Thyroid gland (tissue), 4 donors: ENCODE data around the gene SRRT. TPM values are rescaled to one million over a fixed set of nuclear protein-coding genes. Genes with fewer than 3 reads are reported as not detected.

ENCODE experiments used
- DNase-seq, 2 donors: peaks; one replicate each; pipeline ENCODE4 v3.0.0-alpha.2; 2019
- H3K27ac ChIP-seq, 3 donors: fragments of 200-600 bp; sonication (generic); 1 replicate in 2 of 3; 2 replicates in 1 of 3; pipeline ENCODE4 v1.5.1; 2016 to 2019; ENCODE audit warnings: mild to moderate bottlenecking in 1 of 3, moderate library complexity in 1 of 3
- H3K27me3 ChIP-seq: fragments of 200-600 bp; sonication (generic); one replicate; pipeline ENCODE4 v1.5.1; 2019
- H3K36me3 ChIP-seq, 2 donors: fragments of 200-600 bp; sonication (generic); one replicate each; pipeline ENCODE4 v1.5.1; 2016 to 2019
- H3K4me1 ChIP-seq, 2 donors: fragments of 200-600 bp; sonication (generic); one replicate each; pipeline ENCODE4 v1.5.1; 2017 to 2019
- H3K4me3 ChIP-seq, 3 donors: fragments of 200-600 bp; sonication (generic); replicated peaks in 1 of 3; 1 replicate in 2 of 3; 2 replicates in 1 of 3; pipeline ENCODE4 v1.5.1; 2016; ENCODE audit warnings: mild to moderate bottlenecking in 1 of 3
- H3K9me3 ChIP-seq: fragments of 200-600 bp; sonication (generic); one replicate; pipeline ENCODE4 v1.5.1; 2017
- CTCF ChIP-seq, 6 experiments: fragments of 200-600 bp in 3 of 6; fragments of 450-650 bp in 3 of 6; sonication (generic) in 3 of 6; IDR thresholded peaks; one replicate each; pipeline ENCODE4 v1.5.1; 2016 to 2019; ENCODE audit warnings: antibody characterized with exemption in 6 of 6, mild to moderate bottlenecking in 2 of 6, inconsistent platforms in 1 of 6, moderate library complexity in 1 of 6
- POLR2A ChIP-seq, 2 donors: fragments of 450-650 bp; IDR thresholded peaks; one replicate each; pipeline ENCODE4 v1.6.1; 2017; ENCODE audit warnings: antibody characterized with exemption in 2 of 2, mild to moderate bottlenecking in 2 of 2, moderate library complexity in 1 of 2
- WGBS, 2 donors: methylation state at CpG; one replicate each; pipeline ENCODE4 v1.1.5; 2017; 5-methylcytosine and 5-hydroxymethylcytosine counted together
- intact Hi-C: fragments of 100-400 bp; cut with DNase I; formaldehyde crosslinking; loops from one replicate; pipeline ENCODE4 v1.15.1; 2023
- total RNA-seq, 4 donors: library from RNA; depleted of rRNA; stranded (reverse); fragments of >200 nt; gene quantifications; one replicate each; pipeline ENCODE4 v1.2.3, GENCODE V29; 2016

The SRRT gene
- total RNA-seq, 4 donors from 2014 or later: 62.5 to 109 (median 93.2) TPM

- no peaks in the 10 kb centered on the region for H3K36me3 ChIP-seq
- peaks cover 7 to 12% of the 10 kb centered on the region in 2 donors for H3K4me1 ChIP-seq
- intact Hi-C loops: no loop called here
- TF ChIP-seq POLR2A (IDR thresholded peaks at IDR 0.05) (no peak), CTCF (IDR thresholded peaks at IDR 0.05) (no peak)
- no peak overlapping the region for H3K27ac ChIP-seq
- no peaks in the 10 kb centered on the region for H3K9me3 ChIP-seq
- H3K4me3 ChIP-seq: no peak overlapping the region
- H3K27me3 ChIP-seq: no peaks in the 10 kb centered on the region
- WGBS, 2 donors: 92 to 93% methylated on average over 5 of the region's 5 CpGs
- DNase-seq: no peak
These were observed 42.6 kb upstream of the SRRT start for GRCh38 chr7:100832281-100832633.

GRCh38 chr7:100835903-100836811, 38.7 kb upstream of the SRRT start:
- TF ChIP-seq POLR2A (IDR thresholded peaks at IDR 0.05): no peak
- no peak for TF ChIP-seq CTCF (IDR thresholded peaks at IDR 0.05)
- intact Hi-C loops: no loop called here
- H3K27ac ChIP-seq: peak overlapping the region; percentile 41 to 81 (median 72)
- no peaks in the 10 kb centered on the region for H3K27me3 ChIP-seq
- 30 to 42% methylated on average over 13 to 15 of the region's 17 CpGs for WGBS, 2 donors
- H3K4me3 ChIP-seq: no peak overlapping the region
- H3K4me1 ChIP-seq: peaks cover 7 to 8% of the 10 kb centered on the region in 2 donors
- H3K9me3 ChIP-seq: no peaks in the 10 kb centered on the region
- H3K36me3 ChIP-seq: no peaks in the 10 kb centered on the region
- DNase-seq: peak; percentile 28 to 33

GRCh38 chr7:100836812-100837098, 38.1 kb upstream of the SRRT start:
- Histone ChIP-seq H3K9me3 (no peaks in the 10 kb centered on the region), H3K4me3 (peak overlapping the region in 1 of 3 donors; percentile 33), H3K36me3 (no peaks in the 10 kb centered on the region), H3K27ac (peak overlapping the region; percentile 72 to 81 (median 74)), H3K4me1 (peaks cover 7 to 8% of the 10 kb centered on the region in 2 donors), H3K27me3 (no peaks in the 10 kb centered on the region)
- no peak for TF ChIP-seq CTCF (IDR thresholded peaks at IDR 0.05)
- TF ChIP-seq POLR2A (IDR thresholded peaks at IDR 0.05): no peak
- WGBS, 2 donors: 19 to 20% methylated on average over 6 of the region's 6 CpGs
- intact Hi-C loops: no loop called here
- DNase-seq: no peak

- Histone ChIP-seq H3K27me3 (no peaks in the 10 kb centered on the region), H3K9me3 (no peaks in the 10 kb centered on the region), H3K36me3 (no peaks in the 10 kb centered on the region), H3K4me3 (peak overlapping the region in 1 of 3 donors; percentile 33), H3K27ac (peak overlapping the region; percentile 72 to 81 (median 74)), H3K4me1 (peaks cover 7 to 8% of the 10 kb centered on the region in 2 donors)
- WGBS, 2 donors: 2 to 4% methylated on average over 26 to 34 of the region's 37 CpGs
- intact Hi-C loops: no loop called here
- DNase-seq: peak; percentile 92 to 94
- peak in 1 of 2 donors; percentile 66 for TF ChIP-seq POLR2A (IDR thresholded peaks at IDR 0.05)
- TF ChIP-seq CTCF (IDR thresholded peaks at IDR 0.05): no peak
These were observed 37.6 kb upstream of the SRRT start for GRCh38 chr7:100837099-100837836.

- 91 to 93% methylated on average over 18 of the region's 18 CpGs for WGBS, 2 donors
- H3K4me3 ChIP-seq: no peak overlapping the region
- peaks cover 7 to 8% of the 10 kb centered on the region in 2 donors for H3K4me1 ChIP-seq
- no peak for DNase-seq
- no peaks in the 10 kb centered on the region for H3K9me3 ChIP-seq
- TF ChIP-seq CTCF (IDR thresholded peaks at IDR 0.05) (no peak), POLR2A (IDR thresholded peaks at IDR 0.05) (no peak)
- H3K36me3 ChIP-seq: no peaks in the 10 kb centered on the region
- H3K27me3 ChIP-seq: no peaks in the 10 kb centered on the region
- intact Hi-C loops: no loop called here
- no peak overlapping the region for H3K27ac ChIP-seq
These were observed 35.5 kb upstream of the SRRT start for GRCh38 chr7:100839361-100839760.
